WTC11 (cell line): ENCODE results near the gene STRADA.

Source experiments
- CTCF ChIP-seq: fragments of 200-600 bp; IDR thresholded peaks from 2 replicates; pipeline ENCODE4 v1.8.0; 2022; ENCODE audit warnings: antibody characterized with exemption
- MAX ChIP-seq: sonication (generic); formaldehyde crosslinking; IDR thresholded peaks from 2 replicates; pipeline ENCODE4 v1.8.0; 2022; ENCODE audit warnings: mild to moderate bottlenecking, missing genetic modification reagents
- TEAD4 ChIP-seq: sonication (generic); formaldehyde crosslinking; IDR thresholded peaks from 2 replicates; pipeline ENCODE4 v1.8.0; 2022; ENCODE audit warnings: mild to moderate bottlenecking, missing genetic modification reagents

GRCh38 chr17:63786971-63787711 lies 45.5 kb upstream of the STRADA start:
- TF ChIP-seq TEAD4 (CRISPR knock-in tag) (no peak), CTCF (no peak), MAX (no peak)
